Astrocyte of the cerebellum (primary cell): Measurements from ENCODE around the gene SIPA1.

Experiments
- DNase-seq: peaks from one replicate; pipeline ENCODE4 v3.0.0-alpha.2; 2011; ENCODE audit warnings: low read depth
- H3K4me3 ChIP-seq: 2 replicates; pipeline ENCODE4 v1.5.1; 2011; ENCODE audit warnings: mild to moderate bottlenecking, low read depth, low read length, moderate library complexity
- CTCF ChIP-seq: IDR thresholded peaks from 2 replicates; pipeline ENCODE4 v1.5.1; 2012; ENCODE audit warnings: low read length, low read depth, moderate library complexity, mild to moderate bottlenecking; ENCODE audit errors: missing control alignments
- in situ Hi-C: cut with HindIII; loops from 2 replicates; pipeline ENCODE4 v1.10.0; 2017; ENCODE audit warnings: low sequenced_read_pairs

SIPA1 gene

DNA sequence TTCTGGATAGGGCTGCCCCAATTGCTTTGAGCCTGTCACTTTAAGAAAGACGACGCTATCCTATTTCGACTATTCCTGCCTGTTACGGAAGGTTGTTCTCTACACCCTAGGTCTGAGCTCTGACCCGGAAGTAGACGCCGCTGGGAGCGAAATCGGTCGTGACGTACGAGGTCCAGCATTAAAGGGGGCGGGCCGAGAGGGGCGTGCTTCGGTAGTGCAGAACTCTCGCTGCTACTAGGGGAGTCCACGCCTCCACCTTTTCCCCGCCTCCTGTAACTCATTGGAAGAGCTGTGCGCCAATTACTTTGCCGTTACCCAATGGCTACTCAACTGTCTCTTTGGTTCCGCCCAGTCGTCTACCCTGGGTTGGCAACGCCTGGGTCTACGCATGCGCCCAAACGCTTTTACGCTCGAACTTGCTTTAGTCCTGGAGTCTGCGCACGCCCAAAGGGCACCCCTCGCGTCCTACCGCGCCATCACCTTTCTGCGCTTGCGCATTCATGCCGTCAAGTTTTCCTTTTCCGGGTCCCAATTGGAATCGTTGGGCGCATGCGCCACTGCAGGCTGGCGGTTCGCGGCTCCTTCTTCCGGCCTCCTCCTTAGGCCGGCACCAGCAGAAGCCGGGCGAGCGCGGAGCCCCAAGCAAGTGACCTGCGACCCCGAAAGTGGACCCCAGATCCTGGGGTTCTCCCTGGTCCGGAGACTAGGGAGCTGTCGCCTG lies 22.5 kb upstream of the SIPA1 start, which contains the start of gene PCNX3:
Gene PCNX3, plus strand, starts transcription at position 548 of the 721 bp plus-strand sequence. CDS start 536 bp downstream, outside the sequence.
- peak; percentile 100 for DNase-seq
- H3K4me3 ChIP-seq: peak within 1 kb of the TSS; percentile 87
- in situ Hi-C loops: no loop called here
- TF ChIP-seq CTCF: no peak

DNA sequence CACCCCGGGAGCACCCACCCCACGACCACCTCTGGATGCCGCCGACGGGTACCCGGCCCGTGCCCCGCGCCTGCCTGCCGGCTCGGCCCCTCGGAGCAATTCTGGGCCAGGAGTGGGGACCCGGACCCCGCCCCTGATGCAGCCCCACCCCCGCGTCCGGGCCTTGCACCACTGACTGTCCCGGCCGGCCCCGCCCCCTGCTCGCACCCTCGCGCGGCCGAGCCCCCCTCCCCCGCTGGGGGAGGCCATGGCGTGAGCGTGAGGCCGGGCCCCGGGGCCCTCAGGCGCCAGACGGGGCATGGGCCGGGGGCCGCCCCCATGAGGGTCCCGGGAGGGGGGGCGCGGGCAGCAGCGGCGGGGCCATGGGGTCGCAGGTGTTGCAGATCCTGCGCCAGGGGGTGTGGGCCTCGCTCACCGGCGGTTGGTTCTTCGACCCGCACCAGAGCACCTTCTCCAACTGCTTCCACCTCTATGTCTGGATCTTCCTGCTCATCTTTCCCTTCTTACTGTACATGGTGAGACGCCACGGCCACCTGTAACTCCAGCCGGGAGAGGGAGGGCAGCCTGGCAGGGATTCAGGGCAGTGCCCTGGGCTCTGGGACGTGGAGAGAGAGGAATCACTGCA lies 21.8 kb upstream of the SIPA1 start:
- peak overlapping the region; percentile 74 for H3K4me3 ChIP-seq
- no peak for DNase-seq
- in situ Hi-C loops: no loop called here
- no peak for TF ChIP-seq CTCF

DNA sequence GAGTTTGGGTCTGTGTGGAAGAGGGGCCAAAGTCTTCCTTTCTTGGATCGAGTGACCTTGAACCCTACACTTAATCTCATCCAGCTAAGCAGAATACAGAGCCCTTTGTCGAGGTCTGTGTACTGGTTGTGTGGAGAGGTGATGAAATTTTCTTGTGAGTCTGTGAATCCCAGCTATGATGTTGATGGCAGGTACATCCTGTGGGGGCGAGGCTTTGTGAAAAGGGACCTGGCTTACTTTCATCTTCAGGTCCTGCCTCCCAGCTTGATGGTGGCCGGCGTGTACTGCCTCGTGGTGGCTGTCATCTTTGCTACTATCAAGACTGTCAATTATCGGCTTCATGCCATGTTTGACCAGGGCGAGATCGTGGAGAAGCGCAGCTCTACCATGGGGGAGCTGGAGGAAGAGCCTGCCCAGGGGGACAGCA lies 21.3 kb upstream of the SIPA1 start:
- TF ChIP-seq CTCF: no peak
- peak overlapping the region; percentile 74 for H3K4me3 ChIP-seq
- in situ Hi-C loops: no loop called here
- no peak for DNase-seq

- DNase-seq: no peak
- TF ChIP-seq CTCF: no peak
- H3K4me3 ChIP-seq: peak overlapping the region; percentile 74
- in situ Hi-C loops: no loop called here
These were observed 20.6 kb upstream of the SIPA1 start for GRCh38 chr11:65617136-65617850.

- TF ChIP-seq CTCF: no peak
- H3K4me3 ChIP-seq: no peak overlapping the region
- in situ Hi-C loops: no loop called here
- no peak for DNase-seq
These were observed 19.7 kb upstream of the SIPA1 start for GRCh38 chr11:65617990-65618751.

DNA sequence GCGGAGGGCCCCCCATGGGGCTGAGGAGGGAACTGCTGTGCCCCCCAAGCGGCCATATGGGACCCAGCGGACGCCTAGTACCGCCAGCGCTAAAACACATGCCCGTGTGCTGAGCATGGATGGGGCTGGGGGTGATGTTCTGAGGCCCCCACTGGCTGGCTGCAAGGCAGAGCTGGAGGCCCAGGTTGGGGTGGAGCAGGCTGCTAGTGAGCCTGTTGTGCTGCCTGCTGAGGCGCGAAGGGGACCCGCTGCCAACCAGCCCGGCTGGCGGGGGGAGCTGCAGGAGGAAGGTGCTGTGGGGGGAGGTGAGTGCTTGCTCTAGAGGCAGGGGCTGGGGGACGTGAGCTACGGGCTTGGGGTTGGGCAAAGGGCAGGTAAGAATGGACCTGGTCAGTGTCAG lies 19.1 kb upstream of the SIPA1 start:
- TF ChIP-seq CTCF: no peak
- in situ Hi-C loops: no loop called here
- no peak overlapping the region for H3K4me3 ChIP-seq
- no peak for DNase-seq
